G401.6 (cell line): ENCODE data around the gene SGTA.
"Not testable (repeated sequence)": the region's sequence is repeated elsewhere in the genome, so short reads cannot be mapped to it uniquely, and the experiment has no call there.

Experiments
- FAIRE-seq: peaks from 2 replicates; lab custom pipeline; 2012; peaks lifted over from hg19 to GRCh38; lab: Jason Lieb, UNC

The SGTA gene

GRCh38 chr19:2782936-2783780 is at the start of gene SGTA:
Gene SGTA (minus strand): TSS chr19:2783273. CDS start chr19:2769068, 14,205 bp downstream.
- peak; percentile 98 for FAIRE-seq

DNA sequence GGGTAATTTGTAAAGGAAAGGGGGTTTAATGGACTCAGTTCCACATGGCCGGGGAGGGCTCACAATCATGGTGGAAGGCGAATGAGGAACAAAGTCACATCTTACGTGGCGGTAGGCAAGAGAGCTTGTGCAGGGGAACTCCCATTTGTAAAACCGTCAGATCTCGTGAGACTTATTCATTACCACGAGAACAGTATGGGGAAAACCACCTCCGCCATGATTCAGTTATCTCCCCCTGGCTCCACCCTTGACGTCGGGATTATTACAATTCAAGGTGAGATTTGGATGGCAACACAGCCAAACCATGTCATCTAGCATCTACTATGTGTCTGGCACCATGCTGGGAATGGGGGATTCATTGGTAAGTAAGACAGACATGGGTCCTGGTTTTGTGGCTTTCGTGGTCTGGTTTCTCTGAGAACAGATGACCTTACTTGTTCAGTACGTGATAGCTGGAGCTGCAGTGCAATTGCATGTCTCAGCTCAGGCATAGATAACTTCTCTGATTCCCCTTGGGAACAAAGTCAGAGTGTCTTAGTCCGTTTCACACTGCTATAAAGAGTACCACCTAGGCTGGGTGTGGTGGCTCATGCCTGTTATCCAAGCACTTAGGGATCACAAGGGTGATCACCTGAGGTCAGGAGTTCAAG is 44.9 kb upstream of the SGTA start:
- no peak for FAIRE-seq

GRCh38 chr19:2827022-2827421 is 43.9 kb upstream of the SGTA start:
- FAIRE-seq = no peak

- FAIRE-seq = no peak
Observed at GRCh38 chr19:2824129-2824528, 41.1 kb upstream of the SGTA start.

GRCh38 chr19:2823646-2824045 is 40.6 kb upstream of the SGTA start:
- no peak for FAIRE-seq

GRCh38 chr19:2822846-2823245 is 39.8 kb upstream of the SGTA start:
- FAIRE-seq = no peak

DNA sequence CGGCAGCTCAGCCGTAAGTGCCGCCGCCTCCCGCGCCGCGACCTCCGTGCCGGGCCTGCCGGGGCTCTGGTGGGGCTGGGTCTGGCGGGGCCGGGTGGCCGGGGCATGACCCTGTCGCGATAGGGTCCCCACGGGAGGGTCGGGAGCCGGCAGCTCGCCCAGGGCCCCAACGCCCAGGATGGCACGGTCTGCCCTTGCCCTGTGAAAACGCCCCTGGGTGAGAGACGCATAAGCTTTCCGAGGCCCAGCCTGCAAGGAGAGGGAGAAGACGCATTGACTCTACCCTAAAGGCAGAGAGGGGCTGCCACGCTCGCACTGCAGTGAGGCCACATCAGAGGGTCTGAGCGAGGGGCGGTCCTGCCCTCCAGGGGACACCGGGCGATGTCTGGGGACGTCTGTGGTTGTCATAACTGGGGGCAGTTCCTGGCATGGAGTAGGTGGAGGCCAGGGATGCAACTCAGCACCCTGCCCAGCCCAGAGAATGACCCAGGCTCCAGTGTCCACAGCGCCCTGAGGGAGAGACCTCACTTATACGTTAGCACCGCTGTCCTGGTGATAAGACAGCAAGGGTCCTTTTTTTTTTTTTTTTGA is 37.1 kb upstream of the SGTA start:
- no peak for FAIRE-seq

DNA sequence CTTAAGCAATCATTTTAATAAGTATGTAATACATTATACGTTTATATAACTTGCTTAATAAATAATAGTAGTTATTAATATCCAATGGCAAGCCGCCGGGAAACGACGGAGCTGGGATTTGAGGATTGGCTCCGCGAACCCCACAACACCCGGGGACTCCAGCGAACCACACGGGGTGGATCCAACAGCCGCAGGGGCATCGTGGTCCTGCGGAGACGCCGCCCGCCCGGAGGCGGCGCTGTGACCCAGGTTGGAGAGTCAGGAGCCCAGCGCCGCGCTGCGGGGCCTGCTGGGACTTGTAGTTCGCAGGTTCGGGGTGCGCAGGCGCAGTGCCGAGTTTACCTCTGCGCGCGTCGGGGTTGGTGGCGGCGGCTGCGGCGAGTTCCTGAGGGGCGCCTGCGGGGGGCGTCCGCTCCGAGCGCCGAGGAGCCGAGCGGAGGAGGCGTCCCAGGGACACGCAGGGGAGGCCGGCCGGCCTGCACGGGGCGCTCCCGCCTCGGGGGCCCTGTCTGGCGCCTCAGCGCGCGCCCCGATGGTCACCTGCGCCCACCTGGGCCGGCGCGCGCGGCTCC is 36.6 kb upstream of the SGTA start, which contains the start of gene ZNF554:
TSS of gene ZNF554 (plus strand) at position 329 of the 572 bp plus-strand sequence. CDS start at position 533, 204 bp downstream.
- FAIRE-seq = peak; percentile 53

DNA sequence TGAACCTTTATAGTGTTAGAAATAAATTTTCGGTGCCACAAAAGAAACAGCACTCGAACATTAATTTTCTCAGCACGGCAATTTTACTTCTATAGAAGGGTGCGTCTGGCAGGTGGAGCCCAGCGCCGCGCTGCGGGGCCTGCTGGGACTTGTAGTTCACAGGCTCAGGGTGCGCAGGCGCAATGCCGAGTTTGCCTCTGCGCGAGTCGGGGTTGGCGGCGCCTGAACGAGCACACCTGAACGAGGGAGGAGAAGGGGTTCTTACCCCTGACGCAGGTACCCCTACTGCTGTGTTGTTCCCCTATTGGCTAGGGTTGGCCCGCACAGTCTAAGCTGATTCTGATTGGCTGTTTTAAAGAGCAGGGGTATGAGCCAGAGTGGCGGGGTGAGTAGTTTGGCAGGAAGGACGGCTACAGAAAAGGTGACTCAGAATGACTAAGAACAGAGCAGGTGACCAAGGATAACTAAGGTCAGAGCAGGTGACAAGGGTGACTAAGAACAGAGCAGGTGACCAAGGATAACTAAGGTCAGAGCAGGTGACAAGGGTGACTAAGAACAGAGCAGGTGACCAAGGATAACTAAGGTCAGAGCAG is 34.3 kb upstream of the SGTA start:
- not testable (repeated sequence) for FAIRE-seq

- FAIRE-seq = no peak
Observed at GRCh38 chr19:2816641-2817040, 33.6 kb upstream of the SGTA start.

GRCh38 chr19:2815923-2816322 is 32.9 kb upstream of the SGTA start:
- no peak for FAIRE-seq

DNA sequence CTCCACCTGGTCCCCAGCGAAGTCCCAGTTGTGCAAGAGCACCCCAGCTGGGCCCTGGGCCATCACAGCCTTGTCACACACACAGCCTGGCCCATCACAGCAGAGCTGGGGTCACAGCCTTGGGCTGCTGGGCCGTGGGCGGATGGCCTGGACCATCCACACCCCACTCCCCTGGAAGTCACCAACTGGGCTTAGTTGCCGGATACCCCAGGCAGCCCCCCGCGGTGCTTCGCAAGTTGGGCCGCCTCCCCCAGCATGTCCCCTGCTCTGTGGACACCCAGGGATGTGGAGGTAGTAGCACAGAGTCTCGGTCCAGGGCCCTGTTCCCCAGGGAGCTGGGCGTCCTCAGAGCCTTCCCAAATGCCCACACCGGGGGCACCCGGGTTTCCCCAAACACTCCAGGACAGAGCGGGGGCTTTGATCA is 32.1 kb upstream of the SGTA start:
- FAIRE-seq = no peak

DNA sequence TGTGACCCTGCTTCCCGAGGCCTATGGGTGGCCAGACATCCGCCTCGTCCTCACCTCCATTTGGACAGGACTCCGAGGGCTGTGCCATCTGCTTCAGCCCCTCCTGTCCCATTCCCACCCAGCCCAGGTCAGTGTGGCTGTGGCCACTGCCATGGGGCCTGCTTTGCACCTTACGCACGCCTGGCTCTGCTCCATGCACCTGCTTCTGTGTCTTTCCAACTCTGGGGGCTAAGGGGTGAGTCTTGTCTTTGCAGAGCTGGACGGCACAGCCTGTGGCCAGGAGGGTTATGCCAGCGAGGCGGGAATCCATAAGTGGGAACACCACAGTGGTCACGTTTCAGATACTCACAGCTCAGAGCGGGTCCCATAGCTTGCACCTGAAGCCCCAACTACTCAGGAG is 31.4 kb upstream of the SGTA start:
- no peak for FAIRE-seq

- no peak for FAIRE-seq
Observed at GRCh38 chr19:2813235-2814160, 30.4 kb upstream of the SGTA start.

DNA sequence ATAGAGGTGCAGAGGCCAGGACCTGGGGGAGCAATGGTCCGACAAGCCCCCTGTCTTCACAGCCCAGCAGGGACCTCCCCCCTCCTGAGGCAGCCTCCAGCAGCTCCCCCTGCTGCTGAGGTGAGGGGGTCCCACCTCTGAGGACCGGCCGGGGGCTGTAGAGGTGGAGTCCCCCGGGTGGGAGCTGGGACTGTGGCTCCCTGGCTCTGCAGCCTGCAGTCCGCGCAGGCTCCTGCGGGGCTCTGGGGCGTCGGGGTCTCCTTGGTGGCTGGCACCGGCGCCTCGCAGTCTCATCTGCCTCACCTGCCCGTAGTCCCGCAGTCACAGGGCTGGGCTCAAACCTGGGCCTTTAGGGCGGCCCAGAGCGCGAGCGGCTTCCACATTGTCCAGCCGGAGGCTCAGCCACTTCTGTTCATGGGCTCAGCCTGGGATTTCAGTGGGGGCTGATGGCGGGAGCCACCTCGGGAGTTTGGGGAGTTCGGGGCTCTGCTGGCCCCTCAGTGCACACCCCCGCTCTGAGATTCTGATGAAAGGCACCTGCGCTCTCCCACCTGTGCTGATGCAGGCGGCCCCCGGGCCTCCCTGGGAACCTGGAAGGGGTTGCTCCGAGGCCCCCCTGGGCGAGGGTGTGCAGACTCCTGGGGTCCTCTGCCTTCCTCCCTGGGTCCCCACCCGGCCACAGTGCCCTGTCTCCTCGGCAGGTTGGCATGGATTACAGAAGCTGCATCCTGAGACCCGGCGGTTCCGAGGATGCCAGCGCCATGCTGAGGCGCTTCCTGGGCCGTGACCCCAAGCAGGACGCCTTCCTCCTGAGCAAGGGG is 29.6 kb upstream of the SGTA start:
- FAIRE-seq = no peak

GRCh38 chr19:2811735-2812413 is 28.8 kb upstream of the SGTA start:
- no peak for FAIRE-seq

GRCh38 chr19:2811221-2811722 is 28.2 kb upstream of the SGTA start:
- no peak for FAIRE-seq

DNA sequence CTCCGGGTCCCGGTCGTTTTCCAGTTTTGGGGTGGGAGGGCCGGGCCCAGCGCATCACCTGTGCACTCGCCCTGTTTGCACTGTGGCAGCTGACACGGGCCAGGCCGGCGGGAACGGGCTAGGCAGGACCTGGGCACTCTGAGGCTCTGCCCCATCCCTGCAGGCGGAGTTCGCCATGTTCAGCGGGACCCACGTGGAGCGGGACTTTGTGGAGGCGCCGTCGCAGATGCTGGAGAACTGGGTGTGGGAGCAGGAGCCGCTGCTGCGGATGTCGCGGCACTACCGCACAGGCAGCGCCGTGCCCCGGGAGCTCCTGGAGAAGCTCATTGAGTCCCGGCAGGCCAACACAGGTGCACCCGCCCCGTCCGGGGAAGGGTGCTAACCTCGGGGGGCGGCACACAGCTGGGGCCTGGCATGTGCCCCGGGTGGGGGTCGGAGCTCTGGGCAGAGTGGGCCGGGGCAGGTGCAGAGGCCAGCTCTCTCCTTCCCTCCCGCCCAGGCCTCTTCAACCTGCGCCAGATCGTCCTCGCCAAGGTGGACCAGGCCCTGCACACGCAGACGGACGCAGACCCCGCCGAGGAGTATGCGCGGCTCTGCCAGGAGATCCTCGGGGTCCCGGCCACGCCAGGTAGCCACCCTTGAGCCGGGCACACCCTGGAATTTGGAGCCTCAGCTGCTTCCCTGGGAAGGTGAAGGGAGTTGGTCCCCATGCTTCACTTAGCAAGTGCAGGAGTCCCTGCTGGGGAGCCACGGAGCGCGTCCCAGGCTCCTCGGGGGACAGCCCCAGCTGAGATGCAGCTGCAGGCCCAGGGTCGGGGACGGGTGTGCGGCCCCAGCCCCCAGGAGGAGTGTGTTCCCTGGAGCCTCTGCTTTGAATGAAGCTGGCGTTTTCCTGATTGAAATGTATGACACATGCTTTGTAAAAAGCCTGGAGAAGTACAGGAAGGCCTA is 27.3 kb upstream of the SGTA start:
- no peak for FAIRE-seq
